Pancreas (tissue), 10 donors: ENCODE data around the gene MED14. TPM values are rescaled to one million over a fixed set of nuclear protein-coding genes. Genes with fewer than 3 reads are reported as not detected.
A peak's percentile ranks its signal among the peaks of the same experiment; 100 is the strongest.

ENCODE experiments used
- ATAC-seq, 4 donors: fragments of 200-7000 bp; cut with Tn5 transposase; one replicate each; pipeline versions ENCODE4 v1.8.0 to v1.9.1; 2020; ENCODE audit warnings: mild to moderate bottlenecking in 4 of 4, moderate library complexity in 4 of 4
- DNase-seq, 6 donors: peaks; one replicate each; pipeline ENCODE4 v3.0.0-alpha.2; 2020
- FAIRE-seq: peaks from 2 replicates; lab custom pipeline; 2012; peaks lifted over from hg19 to GRCh38; lab: Jason Lieb, UNC
- H3K27ac ChIP-seq, 4 donors: fragments of 200-600 bp; sonication (generic); 1 replicate in 3 of 4; 2 replicates in 1 of 4; pipeline versions ENCODE4 v1.5.0 to v1.8.0; 2020
- H3K27me3 ChIP-seq, 4 donors: fragments of 200-600 bp; one replicate each; pipeline ENCODE4 v1.8.0; 2021
- H3K36me3 ChIP-seq, 3 donors: fragments of 200-600 bp; sonication (generic) in 1 of 3; one replicate each; pipeline versions ENCODE4 v1.5.0 to v1.8.0; 2020 to 2021
- H3K4me1 ChIP-seq, 3 donors: fragments of 200-600 bp; one replicate each; pipeline ENCODE4 v1.8.0; 2021
- H3K4me3 ChIP-seq, 4 donors: fragments of 200-600 bp; sonication (generic) in 2 of 4; one replicate each; pipeline versions ENCODE4 v1.5.0 to v1.8.0; 2020 to 2021
- H3K9me3 ChIP-seq, 4 donors: fragments of 200-600 bp; one replicate each; pipeline ENCODE4 v1.8.0; 2021
- CTCF ChIP-seq, 4 donors: fragments of 200-600 bp; sonication (generic) in 3 of 4; IDR thresholded peaks; one replicate each; pipeline versions ENCODE4 v1.5.0 to v1.8.0; 2021; ENCODE audit warnings: antibody characterized with exemption in 4 of 4
- WGBS, 2 donors: extraction: QIAGEN DNeasy Blood & Tissue Kit; methylation state at CpG; one replicate each; pipeline ENCODE4 v1.1.7; 2013; 5-methylcytosine and 5-hydroxymethylcytosine counted together
- intact Hi-C, 3 donors: fragments of 100-400 bp; cut with DNase I; formaldehyde crosslinking; loops; one replicate each; pipeline versions ENCODE4 v1.11.1 to v1.14.2; 2022
- polyA plus RNA-seq, 2 donors: library from polyadenylated mRNA; stranded (reverse); fragments of 200-250 nt; gene quantifications; one replicate each; pipeline ENCODE4 v1.2.3, GENCODE V29; 2013
- total RNA-seq, 6 donors: library from RNA; stranded (reverse); fragmentation: NEBNext Ultra II Directional in 4 of 6; extraction: Animal tissue kit (Norgen Biotek cat#: 25700) in 4 of 6; gene quantifications; one replicate each; pipeline versions ENCODE4 v1.2.1 to v1.2.4, GENCODE V29; 2021 to 2023
- donor health status: healthy with polysubstance abuse.
- donor health status: DM: no; HTN: no; CAD: no; lungs with moderate emphysema.
- donor health status: DM: no; HTN: no; CAD: no.
- donor health status: control.
- donor health status: control.
- donor health status: Bipolar disorder and iron deficiency.
- donor health status: DM: yes; HTN: yes; CAD: no.
- donor health status: DM: no; HTN: no; CAD: no.
- donor health status: DM: no; HTN: no; CAD: no.
- donor health status: DM: yes; HTN: yes; CAD: no.

The MED14 gene
- total and polyA plus RNA-seq, 8 donors, result 7.6 to 27.9 (median 16.3) TPM

GRCh38 chrX:40651620-40652223 lies 83.6 kb downstream of the MED14 start:
- H3K36me3 ChIP-seq, result peaks cover 0 to 13% (median 0%) of the 10 kb centered on the region in 3 donors
- FAIRE-seq (peak; percentile 96), ATAC-seq (peak in 2 of 4 donors; percentile 48 to 53), DNase-seq (peak in 5 of 6 donors; percentile 43 to 78 (median 66))
- no peaks in the 10 kb centered on the region for H3K27me3 ChIP-seq
- 1% methylated on average over 3 of the region's 3 CpGs for WGBS, 2 donors
- no peaks in the 10 kb centered on the region for H3K4me1 ChIP-seq
- peak; percentile 49 to 85 (median 68) for TF ChIP-seq CTCF (IDR thresholded peaks at IDR 0.05)
- intact Hi-C loops, result loop anchor here in 1 of 3 donors (5.0 kb wide), 1 partner anchor 141 kb away; no protein-coding TSS in a partner anchor
- no peaks in the 10 kb centered on the region for H3K9me3 ChIP-seq
- H3K4me3 ChIP-seq, result no peak overlapping the region
- H3K27ac ChIP-seq, result no peak overlapping the region

GRCh38 chrX:40647307-40648197 lies 87.8 kb downstream of the MED14 start, which contains the start of gene CXorf38:
CXorf38 (minus strand) TSS chrX:40647561; CDS start chrX:40647520, 41 bp downstream.
- ATAC-seq, result peak; percentile 81 to 96 (median 88)
- Histone ChIP-seq H3K27me3 (no peaks in the 10 kb centered on the region), H3K4me3 (peak within 1 kb of the TSS; percentile 58 to 93 (median 78)), H3K27ac (peak within 1 kb of the TSS; percentile 26 to 72 (median 46)), H3K9me3 (no peaks in the 10 kb centered on the region), H3K4me1 (peaks cover 0 to 11% (median 4%) of the 10 kb centered on the region in 3 donors), H3K36me3 (no peaks in the 10 kb centered on the region)
- intact Hi-C loops, result no loop called here
- TF ChIP-seq CTCF (IDR thresholded peaks at IDR 0.05), result no peak
- FAIRE-seq, result no peak
- WGBS, 2 donors, result 1 to 6% methylated on average over 48 to 66 of the region's 66 CpGs
- DNase-seq, result peak; percentile 84 to 99 (median 97)

DNA sequence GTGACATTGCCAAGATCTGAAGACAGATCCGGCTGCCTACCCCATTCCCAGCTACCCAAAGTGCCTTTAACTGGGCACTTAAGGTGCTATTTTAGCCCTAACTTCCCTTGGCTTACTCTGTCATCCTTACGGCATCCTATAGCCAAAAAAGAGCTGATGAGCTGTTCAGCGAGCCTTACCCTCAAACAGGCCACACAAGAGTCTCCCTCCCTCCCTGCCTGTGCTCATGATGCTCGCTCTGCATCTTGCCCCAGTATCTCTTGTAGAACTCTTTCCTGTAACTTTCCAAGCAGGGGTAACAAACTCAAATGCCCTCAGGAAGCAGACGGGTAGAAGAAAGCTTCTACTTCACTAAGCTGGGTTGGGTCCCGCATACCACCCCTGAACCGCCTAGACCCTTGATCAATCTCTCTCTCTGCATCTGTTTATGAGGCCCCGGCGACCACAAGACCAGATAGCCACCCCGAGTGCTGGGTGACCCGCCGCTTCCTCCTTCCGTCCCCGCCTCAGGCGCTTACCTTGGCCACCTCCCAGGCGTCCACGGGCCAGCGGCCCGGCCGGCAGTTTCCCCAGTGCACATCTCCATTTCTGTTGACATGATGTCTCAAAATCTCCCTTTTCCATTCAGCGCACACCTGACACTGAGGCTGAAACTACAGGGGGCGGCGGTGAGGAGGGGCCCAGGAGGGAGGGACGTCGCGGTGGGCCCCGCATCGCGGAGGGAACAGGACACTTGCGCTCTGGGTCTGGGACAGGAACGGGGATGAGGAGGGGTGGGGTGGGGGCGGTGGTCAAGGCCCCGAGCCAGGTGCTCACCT lies 88.6 kb downstream of the MED14 start:
- peak overlapping the region; percentile 58 to 93 (median 78) for H3K4me3 ChIP-seq
- no peak for TF ChIP-seq CTCF (IDR thresholded peaks at IDR 0.05)
- no peaks in the 10 kb centered on the region for H3K36me3 ChIP-seq
- peaks cover 0 to 11% (median 4%) of the 10 kb centered on the region in 3 donors for H3K4me1 ChIP-seq
- no peaks in the 10 kb centered on the region for H3K27me3 ChIP-seq
- no peak for FAIRE-seq
- 1 to 7% methylated on average over 31 to 32 of the region's 33 CpGs for WGBS, 2 donors
- peak overlapping the region; percentile 26 to 72 (median 46) for H3K27ac ChIP-seq
- H3K9me3 ChIP-seq, result no peaks in the 10 kb centered on the region
- DNase-seq, result peak; percentile 44 to 85 (median 62)
- ATAC-seq, result peak; percentile 65 to 73 (median 66)
- intact Hi-C loops, result no loop called here

DNA sequence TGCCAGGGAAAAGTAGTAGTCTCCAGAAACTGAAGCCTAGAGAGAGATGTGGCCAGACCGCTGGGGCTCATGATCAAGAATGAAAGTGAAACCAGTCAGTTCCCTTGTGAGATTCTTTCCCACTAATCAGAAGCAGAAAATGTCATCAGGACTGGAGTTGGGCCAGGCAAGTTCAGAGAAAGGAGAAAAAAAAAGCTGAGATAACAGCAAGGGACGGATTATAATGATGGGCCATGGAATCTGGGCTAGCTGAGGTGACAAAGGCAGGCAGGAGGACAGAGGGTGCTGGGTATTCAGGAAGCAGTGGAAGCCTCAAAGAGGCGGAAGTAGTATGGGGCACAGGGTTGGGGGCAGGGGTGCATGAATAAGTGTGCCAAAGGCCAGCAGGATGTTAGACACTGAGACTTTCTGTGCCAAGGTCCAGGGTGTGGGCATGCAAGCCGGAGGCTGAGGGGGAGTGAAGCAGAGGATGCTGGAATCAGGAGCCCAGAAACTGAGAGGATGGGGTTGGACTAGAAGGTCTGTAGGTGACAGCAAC lies 90.5 kb downstream of the MED14 start:
- Histone ChIP-seq H3K36me3 (no peaks in the 10 kb centered on the region), H3K4me3 (peak overlapping the region in 1 of 4 donors; percentile 22), H3K4me1 (peaks cover 0 to 11% (median 4%) of the 10 kb centered on the region in 3 donors), H3K27ac (peak overlapping the region in 2 of 4 donors; percentile 61 to 64), H3K27me3 (no peaks in the 10 kb centered on the region), H3K9me3 (no peaks in the 10 kb centered on the region)
- no peak for FAIRE-seq
- peak in 3 of 4 donors; percentile 21 to 56 (median 54) for ATAC-seq
- intact Hi-C loops, result no loop called here
- peak in 4 of 6 donors; percentile 28 to 48 (median 38) for DNase-seq
- TF ChIP-seq CTCF (IDR thresholded peaks at IDR 0.05), result no peak
- 10 to 46% methylated on average over 4 of the region's 4 CpGs for WGBS, 2 donors
